Neural progenitor cell (in vitro differentiated cells): Measurements from ENCODE around the gene SMIM22. TPM values are rescaled to one million over a fixed set of nuclear protein-coding genes. Genes with fewer than 3 reads are reported as not detected.

ENCODE experiments used
- DNase-seq: peaks from one replicate; pipeline ENCODE4 v3.0.0-alpha.2; 2016; ENCODE audit warnings: low spot score
- H2AFZ ChIP-seq: fragments of 200-600 bp; sonication (generic); replicated peaks from 2 replicates; pipeline ENCODE4 v1.6.1; 2016; ENCODE audit warnings: antibody characterized with exemption
- H3F3A ChIP-seq: fragments of 200-600 bp; sonication (generic); 2 replicates; pipeline ENCODE4 v1.6.1; 2016; ENCODE audit warnings: antibody characterized with exemption, low read depth
- H3K27ac ChIP-seq: fragments of 200-600 bp; sonication (generic); 2 replicates; pipeline ENCODE4 v1.5.1; 2016; ENCODE audit warnings: mild to moderate bottlenecking
- H3K27me3 ChIP-seq: fragments of 200-600 bp; sonication (generic); 2 replicates; pipeline ENCODE4 v1.6.1; 2016; ENCODE audit warnings: mild to moderate bottlenecking, moderate library complexity
- H3K36me3 ChIP-seq: fragments of 200-600 bp; sonication (generic); 2 replicates; pipeline ENCODE4 v1.5.1; 2016
- H3K4me1 ChIP-seq: fragments of 200-600 bp; sonication (generic); 2 replicates; pipeline ENCODE4 v1.6.1; 2016; ENCODE audit warnings: mixed run types
- H3K4me2 ChIP-seq: fragments of 200-600 bp; sonication (generic); 2 replicates; pipeline ENCODE4 v1.6.1; 2016
- H3K4me3 ChIP-seq: fragments of 200-600 bp; sonication (generic); 2 replicates; pipeline ENCODE4 v1.5.1; 2016
- H3K79me2 ChIP-seq: fragments of 200-600 bp; sonication (generic); 2 replicates; pipeline ENCODE4 v1.6.1; 2016; ENCODE audit warnings: low read depth
- H3K9ac ChIP-seq: fragments of 200-600 bp; sonication (generic); 2 replicates; pipeline ENCODE4 v1.6.1; 2016
- H3K9me3 ChIP-seq: fragments of 200-600 bp; sonication (generic); 2 replicates; pipeline ENCODE4 v1.5.1; 2016; ENCODE audit warnings: low read depth
- H4K20me1 ChIP-seq: fragments of 200-600 bp; sonication (generic); 2 replicates; pipeline ENCODE4 v1.6.1; 2016; ENCODE audit warnings: low read depth
- H3K27ac Mint-ChIP-seq: 3 replicates; pipeline ENCODE4 v1.8.0; 2021; ENCODE audit warnings: mixed read lengths
- H3K27me3 Mint-ChIP-seq: 2 replicates; pipeline ENCODE4 v1.8.0; 2022; ENCODE audit warnings: low read depth, mild to moderate bottlenecking, inconsistent platforms, moderate library complexity, mixed read lengths; ENCODE audit not compliant: insufficient read depth
- H3K36me3 Mint-ChIP-seq: 3 replicates; pipeline ENCODE4 v1.8.0; 2021; ENCODE audit warnings: mixed read lengths
- H3K4me1 Mint-ChIP-seq: 3 replicates; pipeline ENCODE4 v1.8.0; 2021; ENCODE audit warnings: mixed read lengths
- H3K4me3 Mint-ChIP-seq: 3 replicates; pipeline ENCODE4 v1.8.0; 2021; ENCODE audit warnings: mild to moderate bottlenecking, moderate library complexity, mixed read lengths
- H3K9me3 Mint-ChIP-seq: 3 replicates; pipeline ENCODE4 v1.8.0; 2020; ENCODE audit warnings: mixed read lengths
- EZH2 ChIP-seq: fragments of 200-600 bp; sonication (generic); IDR thresholded peaks from 2 replicates; pipeline ENCODE4 v1.6.1; 2017; ENCODE audit warnings: antibody characterized with exemption, mild to moderate bottlenecking, moderate library complexity
- EZH2phosphoT487 ChIP-seq: fragments of 200-600 bp; sonication (generic); IDR thresholded peaks from 2 replicates; pipeline ENCODE4 v1.6.1; 2017; ENCODE audit warnings: antibody characterized with exemption
- total RNA-seq: library from RNA; depleted of rRNA; stranded (reverse); fragments of >200 nt; gene quantifications from 2 replicates; pipeline ENCODE4 v1.2.3, GENCODE V29; 2015; ENCODE audit warnings: low replicate concordance
- TF ChIP-seq, protein P1 (sequence below): fragments of 200-600 bp; sonication (generic); IDR thresholded peaks from 2 replicates; pipeline ENCODE4 v1.5.1; 2017; ENCODE audit warnings: antibody characterized with exemption, mild to moderate bottlenecking

Gene SMIM22
- total RNA-seq, 1 donor from 2014 or later, result not detected

GRCh38 chr16:4762205-4762604, 33.0 kb upstream of the SMIM22 start:
- Mint-ChIP-seq H3K27me3 (peaks cover 4% of the 10 kb centered on the region), H3K4me1 (peaks cover 7% of the 10 kb centered on the region), H3K27ac (no peak overlapping the region), H3K4me3 (no peak overlapping the region), H3K36me3 (peaks cover 5% of the 10 kb centered on the region), H3K9me3 (no peaks in the 10 kb centered on the region)
- DNase-seq, result no peak
- Histone ChIP-seq H3K27me3 (no peaks in the 10 kb centered on the region), H3K27ac (no peak overlapping the region), H4K20me1 (no peaks in the 10 kb centered on the region), H3K79me2 (peaks cover 17% of the 10 kb centered on the region), H3K36me3 (no peaks in the 10 kb centered on the region), H3K4me2 (no peak overlapping the region), H3K9ac (no peak overlapping the region), H2AFZ (no peak overlapping the region), H3K4me3 (no peak overlapping the region), H3K9me3 (no peaks in the 10 kb centered on the region), H3F3A (peaks cover under 1% of the 10 kb centered on the region), H3K4me1 (no peaks in the 10 kb centered on the region)
- TF ChIP-seq, protein P1, sequence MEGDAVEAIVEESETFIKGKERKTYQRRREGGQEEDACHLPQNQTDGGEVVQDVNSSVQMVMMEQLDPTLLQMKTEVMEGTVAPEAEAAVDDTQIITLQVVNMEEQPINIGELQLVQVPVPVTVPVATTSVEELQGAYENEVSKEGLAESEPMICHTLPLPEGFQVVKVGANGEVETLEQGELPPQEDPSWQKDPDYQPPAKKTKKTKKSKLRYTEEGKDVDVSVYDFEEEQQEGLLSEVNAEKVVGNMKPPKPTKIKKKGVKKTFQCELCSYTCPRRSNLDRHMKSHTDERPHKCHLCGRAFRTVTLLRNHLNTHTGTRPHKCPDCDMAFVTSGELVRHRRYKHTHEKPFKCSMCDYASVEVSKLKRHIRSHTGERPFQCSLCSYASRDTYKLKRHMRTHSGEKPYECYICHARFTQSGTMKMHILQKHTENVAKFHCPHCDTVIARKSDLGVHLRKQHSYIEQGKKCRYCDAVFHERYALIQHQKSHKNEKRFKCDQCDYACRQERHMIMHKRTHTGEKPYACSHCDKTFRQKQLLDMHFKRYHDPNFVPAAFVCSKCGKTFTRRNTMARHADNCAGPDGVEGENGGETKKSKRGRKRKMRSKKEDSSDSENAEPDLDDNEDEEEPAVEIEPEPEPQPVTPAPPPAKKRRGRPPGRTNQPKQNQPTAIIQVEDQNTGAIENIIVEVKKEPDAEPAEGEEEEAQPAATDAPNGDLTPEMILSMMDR, result no peak
- no peak for TF ChIP-seq EZH2phosphoT487
- TF ChIP-seq EZH2, result no peak

- no peaks in the 10 kb centered on the region for H3K9me3 Mint-ChIP-seq
Measured at GRCh38 chr16:4763791-4764190, 31.4 kb upstream of the SMIM22 start.

GRCh38 chr16:4765511-4766474, 29.4 kb upstream of the SMIM22 start:
- H3K4me1 Mint-ChIP-seq, result peaks cover 22% of the 10 kb centered on the region
- no peak overlapping the region for H3K27ac Mint-ChIP-seq
- H2AFZ ChIP-seq, result no peak overlapping the region
- H3K27me3 ChIP-seq, result no peaks in the 10 kb centered on the region
- no peaks in the 10 kb centered on the region for H4K20me1 ChIP-seq
- no peaks in the 10 kb centered on the region for H3K36me3 Mint-ChIP-seq
- no peaks in the 10 kb centered on the region for H3K36me3 ChIP-seq
- H3K9ac ChIP-seq, result peak overlapping the region; percentile 96
- no peak overlapping the region for H3K27ac ChIP-seq
- peaks cover 3% of the 10 kb centered on the region for H3K27me3 Mint-ChIP-seq
- H3K4me3 ChIP-seq, result peak overlapping the region; percentile 93
- peak overlapping the region; percentile 87 for H3K4me3 Mint-ChIP-seq
- H3K9me3 Mint-ChIP-seq, result no peaks in the 10 kb centered on the region
- H3K4me1 ChIP-seq, result no peaks in the 10 kb centered on the region
- TF ChIP-seq EZH2 (no peak), EZH2phosphoT487 (no peak)
- TF ChIP-seq, protein P1, result no peak
- no peaks in the 10 kb centered on the region for H3K9me3 ChIP-seq
- peaks cover 17% of the 10 kb centered on the region for H3K79me2 ChIP-seq
- no peak for DNase-seq
- peak overlapping the region; percentile 89 for H3K4me2 ChIP-seq
- H3F3A ChIP-seq, result peaks cover 21% of the 10 kb centered on the region

More at GRCh38 chr16:4763791-4764190, 31.4 kb upstream of the SMIM22 start:
- no peak for DNase-seq
- H3K36me3 ChIP-seq, result no peaks in the 10 kb centered on the region
- H3K36me3 Mint-ChIP-seq, result peaks cover 5% of the 10 kb centered on the region
- H3K9ac ChIP-seq, result no peak overlapping the region
- H3K27me3 ChIP-seq, result no peaks in the 10 kb centered on the region
- H3K4me1 ChIP-seq, result no peaks in the 10 kb centered on the region
- no peak overlapping the region for H3K27ac ChIP-seq
- TF ChIP-seq, protein P1, result no peak
- TF ChIP-seq EZH2 (no peak), EZH2phosphoT487 (no peak)
- no peaks in the 10 kb centered on the region for H3K9me3 ChIP-seq
- peaks cover 14% of the 10 kb centered on the region for H3F3A ChIP-seq
- H3K4me1 Mint-ChIP-seq, result peaks cover 17% of the 10 kb centered on the region
- H3K27ac Mint-ChIP-seq, result no peak overlapping the region
- peak overlapping the region; percentile 27 for H3K4me3 Mint-ChIP-seq
- peaks cover 3% of the 10 kb centered on the region for H3K27me3 Mint-ChIP-seq
- H3K4me3 ChIP-seq, result no peak overlapping the region
- H2AFZ ChIP-seq, result no peak overlapping the region
- no peaks in the 10 kb centered on the region for H4K20me1 ChIP-seq
- H3K4me2 ChIP-seq, result no peak overlapping the region
- peaks cover 17% of the 10 kb centered on the region for H3K79me2 ChIP-seq
